ENCODE results near the gene FHAD1. TPM values are rescaled to one million over a fixed set of nuclear protein-coding genes. Genes with fewer than 3 reads are reported as not detected.

The FHAD1 gene
- total RNA-seq, 1 donor from 2014 or later = not detected

- Mint-ChIP-seq H3K4me3 (ENCODE audit: unreplicated experiment) (no peak overlapping the region), H3K4me1 (ENCODE audit: low read depth, unreplicated experiment) (peaks cover 1% of the 10 kb centered on the region), H3K36me3 (ENCODE audit: unreplicated experiment) (no peaks in the 10 kb centered on the region), H3K27ac (ENCODE audit: unreplicated experiment) (no peak overlapping the region), H3K9me3 (ENCODE audit: unreplicated experiment) (peaks cover 3% of the 10 kb centered on the region), H3K27me3 (ENCODE audit: unreplicated experiment) (peaks cover 6% of the 10 kb centered on the region)
- DNase-seq = no peak
- no peak for TF ChIP-seq CTCF (IDR thresholded peaks at IDR 0.05; ENCODE audit: partially characterized antibody, unreplicated experiment)
These were observed 193.3 kb downstream of the FHAD1 start for GRCh38 chr1:15440357-15440756.

- peaks cover 4% of the 10 kb centered on the region for H3K4me1 Mint-ChIP-seq (ENCODE audit: low read depth, unreplicated experiment)
These were observed 194.2 kb downstream of the FHAD1 start for GRCh38 chr1:15441247-15441646.

GRCh38 chr1:15442119-15442518 lies 195.1 kb downstream of the FHAD1 start:
- Mint-ChIP-seq H3K27me3 (ENCODE audit: unreplicated experiment) (peaks cover 4% of the 10 kb centered on the region), H3K27ac (ENCODE audit: unreplicated experiment) (no peak overlapping the region), H3K4me1 (ENCODE audit: low read depth, unreplicated experiment) (peaks cover 4% of the 10 kb centered on the region), H3K9me3 (ENCODE audit: unreplicated experiment) (peaks cover 5% of the 10 kb centered on the region), H3K4me3 (ENCODE audit: unreplicated experiment) (no peak overlapping the region), H3K36me3 (ENCODE audit: unreplicated experiment) (no peaks in the 10 kb centered on the region)
- no peak for TF ChIP-seq CTCF (IDR thresholded peaks at IDR 0.05; ENCODE audit: partially characterized antibody, unreplicated experiment)
- DNase-seq = no peak

More at GRCh38 chr1:15441247-15441646, 194.2 kb downstream of the FHAD1 start:
- Mint-ChIP-seq H3K27me3 (ENCODE audit: unreplicated experiment) (peaks cover 4% of the 10 kb centered on the region), H3K4me3 (ENCODE audit: unreplicated experiment) (no peak overlapping the region), H3K27ac (ENCODE audit: unreplicated experiment) (no peak overlapping the region), H3K36me3 (ENCODE audit: unreplicated experiment) (no peaks in the 10 kb centered on the region), H3K9me3 (ENCODE audit: unreplicated experiment) (peaks cover 5% of the 10 kb centered on the region)
- no peak for TF ChIP-seq CTCF (IDR thresholded peaks at IDR 0.05; ENCODE audit: partially characterized antibody, unreplicated experiment)
- no peak for DNase-seq

GRCh38 chr1:15442759-15443158 lies 195.7 kb downstream of the FHAD1 start:
- peaks cover 4% of the 10 kb centered on the region for H3K27me3 Mint-ChIP-seq (ENCODE audit: unreplicated experiment)
- H3K4me3 Mint-ChIP-seq (ENCODE audit: unreplicated experiment) = no peak overlapping the region
- H3K4me1 Mint-ChIP-seq (ENCODE audit: low read depth, unreplicated experiment) = peaks cover 4% of the 10 kb centered on the region
- H3K27ac Mint-ChIP-seq (ENCODE audit: unreplicated experiment) = no peak overlapping the region
- H3K36me3 Mint-ChIP-seq (ENCODE audit: unreplicated experiment) = no peaks in the 10 kb centered on the region
- H3K9me3 Mint-ChIP-seq (ENCODE audit: unreplicated experiment) = peaks cover 6% of the 10 kb centered on the region
- no peak for DNase-seq
- TF ChIP-seq CTCF (IDR thresholded peaks at IDR 0.05; ENCODE audit: partially characterized antibody, unreplicated experiment) = no peak

GRCh38 chr1:15443281-15443680 lies 196.3 kb downstream of the FHAD1 start:
- TF ChIP-seq CTCF (IDR thresholded peaks at IDR 0.05; ENCODE audit: partially characterized antibody, unreplicated experiment) = no peak
- H3K36me3 Mint-ChIP-seq (ENCODE audit: unreplicated experiment) = no peaks in the 10 kb centered on the region
- no peak overlapping the region for H3K4me3 Mint-ChIP-seq (ENCODE audit: unreplicated experiment)
- H3K9me3 Mint-ChIP-seq (ENCODE audit: unreplicated experiment) = peaks cover 6% of the 10 kb centered on the region
- no peak overlapping the region for H3K27ac Mint-ChIP-seq (ENCODE audit: unreplicated experiment)
- peaks cover 4% of the 10 kb centered on the region for H3K4me1 Mint-ChIP-seq (ENCODE audit: low read depth, unreplicated experiment)
- no peak for DNase-seq
- H3K27me3 Mint-ChIP-seq (ENCODE audit: unreplicated experiment) = peaks cover 4% of the 10 kb centered on the region

Measured in glutamatergic neuron (in vitro differentiated cells).